H1 (cell line): ENCODE data around the gene TSPAN16. TPM values are rescaled to one million over a fixed set of nuclear protein-coding genes. Genes with fewer than 3 reads are reported as not detected.

Experiments used
- BACH1 ChIP-seq: IDR thresholded peaks from 2 replicates; pipeline ENCODE4 v1.6.1; 2012; ENCODE audit warnings: low read length, improper control_type of control experiment
- CHD1 ChIP-seq: IDR thresholded peaks from 2 replicates; pipeline ENCODE4 v1.6.1; 2012; ENCODE audit warnings: low read depth, low read length, improper control_type of control experiment
- CHD7 ChIP-seq: fragments of 300-600 bp; sonication (generic); IDR thresholded peaks from 2 replicates; pipeline ENCODE4 v1.7.1; 2012; ENCODE audit warnings: low read length, moderate library complexity, mild to moderate bottlenecking, inconsistent platforms; ENCODE audit not compliant: insufficient replicate concordance
- CREB1 ChIP-seq: IDR thresholded peaks from 2 replicates; pipeline ENCODE4 v1.6.1; 2012; ENCODE audit warnings: inconsistent platforms
- CTCF ChIP-seq, 3 experiments: IDR thresholded peaks; 1 replicate in 2 of 3; 2 replicates in 1 of 3; pipeline versions ENCODE4 v1.5.1 to v1.6.1; 2011; ENCODE audit warnings: low read length in 3 of 3, mild to moderate bottlenecking in 3 of 3, inconsistent platforms in 2 of 3, low read depth in 1 of 3, moderate library complexity in 1 of 3; ENCODE audit not compliant: insufficient read depth in 1 of 3; ENCODE audit errors: control extremely low read depth in 1 of 3
- YY1 ChIP-seq: IDR thresholded peaks from 2 replicates; pipeline ENCODE4 v1.6.1; 2011; ENCODE audit warnings: low read depth, mild to moderate bottlenecking, low read length
- polyA plus RNA-seq, 7 experiments: library from polyadenylated mRNA; depleted of rRNA in 3 of 7; stranded (reverse) in 5 of 7; unstranded in 2 of 7; fragments of >200 nt in 5 of 7; fragments of 200-250 nt in 2 of 7; gene quantifications; 1 replicate in 5 of 7; 2 replicates in 1 of 7; 4 replicates in 1 of 7; pipeline versions ENCODE4 v1.2.1 to v1.2.3, GENCODE V29; 2011 to 2013; ENCODE audit warnings: missing spikeins in 2 of 7, mixed read lengths in 2 of 7
- total RNA-seq: library from RNA; stranded (reverse); fragmentation: NEBNext Ultra II Directional; extraction: Animal tissue kit (Norgen Biotek cat#: 25700); gene quantifications from 2 replicates; pipeline ENCODE4 v1.2.1, GENCODE V29; 2021

TSPAN16 gene
- total and polyA plus RNA-seq, 2 of the 8 experiments (the other 6 are each of a cell fraction or from before 2014, with no cell fraction given): not detected

GRCh38 chr19:11293433-11294389 is 2.2 kb upstream of the TSPAN16 start (continued):
- TF ChIP-seq CHD7 (no peak), CREB1 (peak; percentile 77), CTCF (IDR thresholded peaks at IDR 0.05; ENCODE audit: control extremely low read depth in 1 of 3, insufficient read depth in 1 of 3, low read depth in 1 of 3, low read length in 3 of 3) (peak; percentile 92 to 97 (median 93)), BACH1 (0 out of 2 replicates have a peak, but pooled peaks have one; percentile 22), YY1 (peak; percentile 63), CHD1 (no peak)
